ENCODE data around the gene WDFY3. TPM values are rescaled to one million over a fixed set of nuclear protein-coding genes. Genes with fewer than 3 reads are reported as not detected.

Gene WDFY3
- total and polyA plus RNA-seq, 2 of the 13 experiments (the other 11 are each of a cell fraction or from before 2014, with no cell fraction given) = 16.7 to 24.5 TPM

DNA sequence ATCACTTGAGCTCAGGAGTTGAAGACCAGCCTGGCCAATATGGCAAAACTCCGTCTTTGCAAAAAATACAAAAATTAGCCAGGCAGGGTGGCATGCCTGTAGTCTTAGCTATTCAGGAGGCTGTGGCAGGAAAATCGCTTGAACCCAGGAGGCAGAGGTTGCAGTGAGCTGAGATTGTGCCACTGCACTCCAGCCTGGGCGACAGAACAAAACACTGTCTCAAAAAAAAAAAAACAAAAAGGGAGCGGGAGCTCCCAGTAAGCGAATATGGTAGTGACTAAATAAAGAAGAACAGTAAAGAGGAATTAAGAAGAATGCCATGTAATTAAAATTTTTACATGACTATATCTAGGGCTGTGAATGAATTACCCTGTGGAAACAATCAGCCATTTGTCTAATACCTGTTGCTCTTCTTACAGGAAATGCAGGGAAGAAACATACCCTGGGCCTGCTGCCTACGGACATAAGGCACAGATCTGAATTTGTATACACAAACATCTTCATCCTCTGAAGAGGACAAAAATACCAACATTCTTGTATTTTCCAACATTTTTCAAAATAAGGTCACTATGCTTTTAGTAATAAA, 11.4 kb downstream of the WDFY3 start (continued):
- TF ChIP-seq, protein P1, sequence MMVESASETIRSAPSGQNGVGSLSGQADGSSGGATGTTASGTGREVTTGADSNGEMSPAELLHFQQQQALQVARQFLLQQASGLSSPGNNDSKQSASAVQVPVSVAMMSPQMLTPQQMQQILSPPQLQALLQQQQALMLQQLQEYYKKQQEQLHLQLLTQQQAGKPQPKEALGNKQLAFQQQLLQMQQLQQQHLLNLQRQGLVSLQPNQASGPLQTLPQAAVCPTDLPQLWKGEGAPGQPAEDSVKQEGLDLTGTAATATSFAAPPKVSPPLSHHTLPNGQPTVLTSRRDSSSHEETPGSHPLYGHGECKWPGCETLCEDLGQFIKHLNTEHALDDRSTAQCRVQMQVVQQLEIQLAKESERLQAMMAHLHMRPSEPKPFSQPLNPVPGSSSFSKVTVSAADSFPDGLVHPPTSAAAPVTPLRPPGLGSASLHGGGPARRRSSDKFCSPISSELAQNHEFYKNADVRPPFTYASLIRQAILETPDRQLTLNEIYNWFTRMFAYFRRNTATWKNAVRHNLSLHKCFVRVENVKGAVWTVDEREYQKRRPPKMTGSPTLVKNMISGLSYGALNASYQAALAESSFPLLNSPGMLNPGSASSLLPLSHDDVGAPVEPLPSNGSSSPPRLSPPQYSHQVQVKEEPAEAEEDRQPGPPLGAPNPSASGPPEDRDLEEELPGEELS (CRISPR knock-in tag; IDR thresholded peaks at IDR 0.05) = no peak
- TF ChIP-seq SRSF4 (IDR thresholded peaks at IDR 0.05; ENCODE audit: low read depth, low read length, poor library complexity, severe bottlenecking) = no peak
- no peak for TF ChIP-seq ELF3 (CRISPR knock-in tag; IDR thresholded peaks at IDR 0.05)

DNA sequence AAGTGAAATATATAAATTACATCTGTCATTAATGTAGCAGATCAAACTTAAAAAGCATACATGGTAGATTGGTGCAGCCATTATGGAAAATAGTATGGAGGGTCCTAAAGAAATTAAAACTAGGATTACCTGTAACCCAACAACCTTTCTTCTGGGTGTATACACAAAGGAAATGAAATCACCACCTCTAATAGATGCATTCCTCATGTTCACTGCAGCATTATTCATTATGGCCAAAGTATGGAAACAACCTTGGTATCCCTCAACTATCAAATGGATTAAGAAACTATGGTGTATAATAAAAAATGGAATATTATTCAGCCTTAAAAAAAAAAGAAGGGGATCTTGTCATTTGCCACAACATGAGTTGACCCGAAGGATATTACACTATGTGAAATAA, 13.7 kb downstream of the WDFY3 start:
- H3K27ac ChIP-seq (ENCODE audit: extremely low read length, insufficient read depth, low read length) = no peak overlapping the region
- ChIA-PET POLR2A (no interaction called here), CTCF (ENCODE audit: low intra/inter-chr PET ratio, low total read pairs) (no interaction called here)
- BruUV-seq (replicated peaks) = no TSS peak
- H3K79me2 ChIP-seq (ENCODE audit: insufficient read depth, low read length) = peaks cover 78% of the 10 kb centered on the region
- H2AFZ ChIP-seq (ENCODE audit: low read length) = no peak overlapping the region
- in situ Hi-C loops (cut with HindIII; ENCODE audit: extremely low pct_ligation_motif_present, low pct_unique_long_range_greater_than_20kb) = no loop called here
- WGBS (ENCODE audit: low lambda C conversion rate) = 100% methylated on average over 1 of the region's 1 CpG
- peaks cover 4% of the 10 kb centered on the region for H4K20me1 ChIP-seq (ENCODE audit: insufficient read depth, low read length)
- H3K4me3 ChIP-seq (replicated peaks in 1 of 3; ENCODE audit: insufficient read depth in 1 of 3, low read depth in 2 of 3, low read length in 3 of 3) = no peak overlapping the region
- peaks cover 12% of the 10 kb centered on the region for H3K4me1 ChIP-seq (ENCODE audit: insufficient read depth, low read length)
- H3K4me2 ChIP-seq (ENCODE audit: low read depth, low read length) = no peak overlapping the region
- intact Hi-C loops (cut with micrococcal nuclease; ENCODE audit: unreplicated experiment) = no loop called here
- ATAC-seq = no peak
- H3K36me3 ChIP-seq (replicated peaks in 1 of 2; ENCODE audit: control insufficient read depth in 1 of 2, insufficient read depth in 2 of 2, low read length in 2 of 2) = no peaks in the 10 kb centered on the region
- TF ChIP-seq DNMT3B (CRISPR knock-in tag; conservative IDR thresholded peaks at IDR 0.05) (no peak), RAD21 (CRISPR knock-in tag; IDR thresholded peaks at IDR 0.05) (no peak), GPN1 (CRISPR knock-in tag; IDR thresholded peaks at IDR 0.05; ENCODE audit: borderline replicate concordance) (no peak), ZFP41 (CRISPR knock-in tag; IDR thresholded peaks at IDR 0.05; ENCODE audit: borderline replicate concordance) (no peak), ZMYM4 (CRISPR knock-in tag; IDR thresholded peaks at IDR 0.05) (no peak), ZC3H13 (CRISPR knock-in tag; IDR thresholded peaks at IDR 0.05) (no peak), MYNN (CRISPR knock-in tag; IDR thresholded peaks at IDR 0.05; ENCODE audit: low read depth) (no peak), SP2 (CRISPR knock-in tag; IDR thresholded peaks at IDR 0.05) (no peak), SATB2 (CRISPR knock-in tag; IDR thresholded peaks at IDR 0.05) (no peak), TAF15 (IDR thresholded peaks at IDR 0.05; ENCODE audit: low read depth, low read length, poor library complexity, severe bottlenecking) (no peak), XBP1 (CRISPR knock-in tag; IDR thresholded peaks at IDR 0.05) (no peak), SCMH1 (CRISPR knock-in tag; IDR thresholded peaks at IDR 0.05; ENCODE audit: borderline replicate concordance) (no peak), ELF3 (CRISPR knock-in tag; IDR thresholded peaks at IDR 0.05) (no peak)
- TF ChIP-seq, protein P2, sequence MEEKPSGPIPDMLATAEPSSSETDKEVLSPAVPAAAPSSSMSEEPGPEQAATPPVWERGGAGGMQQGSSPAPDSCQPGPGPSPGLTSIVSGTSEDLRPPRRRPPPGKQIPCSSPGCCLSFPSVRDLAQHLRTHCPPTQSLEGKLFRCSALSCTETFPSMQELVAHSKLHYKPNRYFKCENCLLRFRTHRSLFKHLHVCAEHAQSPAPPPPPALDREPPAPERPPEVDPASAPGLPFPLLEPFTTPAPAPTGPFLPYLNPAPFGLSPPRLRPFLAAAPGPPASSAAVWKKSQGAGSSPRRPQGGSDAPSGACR (CRISPR knock-in tag; IDR thresholded peaks at IDR 0.05) = no peak
- TF ChIP-seq, protein P3, sequence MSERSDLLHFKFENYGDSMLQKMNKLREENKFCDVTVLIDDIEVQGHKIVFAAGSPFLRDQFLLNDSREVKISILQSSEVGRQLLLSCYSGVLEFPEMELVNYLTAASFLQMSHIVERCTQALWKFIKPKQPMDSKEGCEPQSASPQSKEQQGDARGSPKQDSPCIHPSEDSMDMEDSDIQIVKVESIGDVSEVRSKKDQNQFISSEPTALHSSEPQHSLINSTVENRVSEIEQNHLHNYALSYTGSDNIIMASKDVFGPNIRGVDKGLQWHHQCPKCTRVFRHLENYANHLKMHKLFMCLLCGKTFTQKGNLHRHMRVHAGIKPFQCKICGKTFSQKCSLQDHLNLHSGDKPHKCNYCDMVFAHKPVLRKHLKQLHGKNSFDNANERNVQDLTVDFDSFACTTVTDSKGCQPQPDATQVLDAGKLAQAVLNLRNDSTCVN (CRISPR knock-in tag; IDR thresholded peaks at IDR 0.05; ENCODE audit: borderline replicate concordance) = no peak
- no peaks in the 10 kb centered on the region for H3K9me3 ChIP-seq (ENCODE audit: low read length)
- no peak for DNase-seq (ENCODE audit: low spot score)
- no peak for FAIRE-seq
- no peak overlapping the region for H3K9ac ChIP-seq (ENCODE audit: insufficient read depth, low read depth, low read length)
- no peaks in the 10 kb centered on the region for H3K27me3 ChIP-seq (ENCODE audit: control insufficient read depth in 1 of 2, insufficient read depth in 2 of 2, low read length in 2 of 2)
